ENCODE measurements around the gene TTLL11.

The TTLL11 gene

GRCh38 chr9:121850366-121850765 lies 242.7 kb downstream of the TTLL11 start:
- H4K5ac ChIP-seq (ENCODE audit: low read length), result no peak overlapping the region
- H2BK120ac ChIP-seq (ENCODE audit: low read depth, low read length), result no peak overlapping the region
- no peaks in the 10 kb centered on the region for H3K27me3 ChIP-seq (ENCODE audit: insufficient read depth, low read length, poor library complexity)
- H3K18ac ChIP-seq (ENCODE audit: low read length), result no peak overlapping the region
- H3K79me2 ChIP-seq (ENCODE audit: control insufficient read depth, insufficient read depth, low read length), result no peaks in the 10 kb centered on the region
- no peak overlapping the region for H2AK5ac ChIP-seq (ENCODE audit: low read length)
- no peak overlapping the region for H2BK5ac ChIP-seq (ENCODE audit: low read length)
- DNase-seq, result no peak
- no peak overlapping the region for H2BK15ac ChIP-seq (replicated peaks; ENCODE audit: low read depth)
- WGBS (ENCODE audit: extremely low coverage, insufficient coverage, low lambda C conversion rate), result no CpG with 5 or more reads among the region's 2 CpGs
- H3K56ac ChIP-seq (ENCODE audit: low read length), result no peak overlapping the region
- H3K23ac ChIP-seq (ENCODE audit: low read length), result no peak overlapping the region
- no peak overlapping the region for H3K4me3 ChIP-seq (ENCODE audit: low read length)
- H3K4me2 ChIP-seq (ENCODE audit: low read length), result no peak overlapping the region
- H4K8ac ChIP-seq (ENCODE audit: low read depth, low read length), result no peak overlapping the region
- H3K4ac ChIP-seq (ENCODE audit: low read depth, low read length), result no peak overlapping the region
- no peak overlapping the region for H3K27ac ChIP-seq (ENCODE audit: low read depth, low read length)
- H3K79me1 ChIP-seq (ENCODE audit: low read length), result no peaks in the 10 kb centered on the region
- no peaks in the 10 kb centered on the region for H3K36me3 ChIP-seq (ENCODE audit: control insufficient read depth, insufficient read depth, low read length)
- H3K4me1 ChIP-seq (ENCODE audit: control insufficient read depth, low read depth, low read length), result peaks cover 7% of the 10 kb centered on the region
- H3K9ac ChIP-seq (ENCODE audit: low read length), result no peak overlapping the region

- Histone ChIP-seq H4K5ac (ENCODE audit: low read length) (no peak overlapping the region), H3K4me1 (ENCODE audit: control insufficient read depth, low read depth, low read length) (peaks cover 6% of the 10 kb centered on the region), H3K23ac (ENCODE audit: low read length) (no peak overlapping the region), H4K8ac (ENCODE audit: low read depth, low read length) (no peak overlapping the region), H3K27me3 (ENCODE audit: insufficient read depth, low read length, poor library complexity) (no peaks in the 10 kb centered on the region), H3K18ac (ENCODE audit: low read length) (no peak overlapping the region), H3K56ac (ENCODE audit: low read length) (no peak overlapping the region), H2BK15ac (replicated peaks; ENCODE audit: low read depth) (no peak overlapping the region), H3K27ac (ENCODE audit: low read depth, low read length) (no peak overlapping the region), H3K4me2 (ENCODE audit: low read length) (no peak overlapping the region), H2AK5ac (ENCODE audit: low read length) (no peak overlapping the region), H3K79me2 (ENCODE audit: control insufficient read depth, insufficient read depth, low read length) (no peaks in the 10 kb centered on the region), H2BK5ac (ENCODE audit: low read length) (no peak overlapping the region), H3K36me3 (ENCODE audit: control insufficient read depth, insufficient read depth, low read length) (no peaks in the 10 kb centered on the region), H3K9ac (ENCODE audit: low read length) (no peak overlapping the region), H2BK120ac (ENCODE audit: low read depth, low read length) (no peak overlapping the region), H3K4me3 (ENCODE audit: low read length) (no peak overlapping the region), H3K79me1 (ENCODE audit: low read length) (no peaks in the 10 kb centered on the region), H3K4ac (ENCODE audit: low read depth, low read length) (no peak overlapping the region)
- DNase-seq, result no peak
- WGBS (ENCODE audit: extremely low coverage, insufficient coverage, low lambda C conversion rate), result no CpG with 5 or more reads among the region's 4 CpGs
Measured at GRCh38 chr9:121849554-121849953, 243.6 kb downstream of the TTLL11 start.

DNA sequence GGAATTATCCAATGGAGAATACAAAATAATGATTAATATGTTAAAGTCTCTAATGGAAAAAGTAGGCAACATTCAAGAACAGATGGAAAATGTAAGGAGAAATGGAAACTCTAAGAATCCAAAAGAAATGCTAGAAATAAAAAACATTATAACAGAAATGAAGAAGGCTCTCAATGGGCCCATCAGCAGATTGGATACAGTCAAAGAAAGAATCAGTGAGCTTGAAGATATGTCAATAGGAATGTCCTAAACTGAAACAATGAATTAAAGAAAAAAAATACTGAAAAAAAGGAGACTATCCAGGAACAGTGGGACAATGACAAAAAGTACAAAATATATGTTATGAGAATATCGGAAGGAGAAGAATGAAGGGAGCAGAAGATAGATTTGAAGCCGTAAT lies 248.5 kb downstream of the TTLL11 start:
- no peak overlapping the region for H3K4ac ChIP-seq (ENCODE audit: low read depth, low read length)
- no peak overlapping the region for H3K23ac ChIP-seq (ENCODE audit: low read length)
- H3K36me3 ChIP-seq (ENCODE audit: control insufficient read depth, insufficient read depth, low read length), result no peaks in the 10 kb centered on the region
- no peaks in the 10 kb centered on the region for H3K4me1 ChIP-seq (ENCODE audit: control insufficient read depth, low read depth, low read length)
- H3K56ac ChIP-seq (ENCODE audit: low read length), result no peak overlapping the region
- no peak overlapping the region for H3K27ac ChIP-seq (ENCODE audit: low read depth, low read length)
- H4K5ac ChIP-seq (ENCODE audit: low read length), result no peak overlapping the region
- no peaks in the 10 kb centered on the region for H3K79me1 ChIP-seq (ENCODE audit: low read length)
- H3K4me3 ChIP-seq (ENCODE audit: low read length), result no peak overlapping the region
- no peak overlapping the region for H2BK15ac ChIP-seq (replicated peaks; ENCODE audit: low read depth)
- no peak overlapping the region for H2BK5ac ChIP-seq (ENCODE audit: low read length)
- H3K9ac ChIP-seq (ENCODE audit: low read length), result no peak overlapping the region
- no peak overlapping the region for H2BK120ac ChIP-seq (ENCODE audit: low read depth, low read length)
- no peaks in the 10 kb centered on the region for H3K79me2 ChIP-seq (ENCODE audit: control insufficient read depth, insufficient read depth, low read length)
- H4K8ac ChIP-seq (ENCODE audit: low read depth, low read length), result no peak overlapping the region
- H3K18ac ChIP-seq (ENCODE audit: low read length), result no peak overlapping the region
- H2AK5ac ChIP-seq (ENCODE audit: low read length), result no peak overlapping the region
- no CpG with 5 or more reads among the region's 2 CpGs for WGBS (ENCODE audit: extremely low coverage, insufficient coverage, low lambda C conversion rate)
- no peak for DNase-seq
- no peaks in the 10 kb centered on the region for H3K27me3 ChIP-seq (ENCODE audit: insufficient read depth, low read length, poor library complexity)
- H3K4me2 ChIP-seq (ENCODE audit: low read length), result no peak overlapping the region

DNA sequence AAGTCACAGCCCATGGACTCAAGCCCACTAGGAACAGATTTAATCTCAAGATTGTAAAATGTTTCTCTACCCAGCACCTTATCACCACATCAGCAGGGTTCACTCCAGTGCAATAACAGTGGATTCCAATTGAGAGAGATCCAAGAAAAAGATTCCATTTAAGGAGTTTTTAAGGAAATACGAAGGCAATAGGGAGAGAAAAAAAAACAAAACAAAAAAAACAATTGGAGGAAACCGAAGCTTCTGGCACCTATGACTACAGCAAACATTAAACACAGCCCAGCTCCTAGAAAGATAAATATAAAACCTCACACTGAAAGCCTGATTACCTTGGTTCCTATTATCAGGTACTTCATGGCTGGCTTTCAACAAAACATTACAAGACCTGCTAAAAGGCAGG lies 249.0 kb downstream of the TTLL11 start:
- H4K5ac ChIP-seq (ENCODE audit: low read length), result no peak overlapping the region

DNA sequence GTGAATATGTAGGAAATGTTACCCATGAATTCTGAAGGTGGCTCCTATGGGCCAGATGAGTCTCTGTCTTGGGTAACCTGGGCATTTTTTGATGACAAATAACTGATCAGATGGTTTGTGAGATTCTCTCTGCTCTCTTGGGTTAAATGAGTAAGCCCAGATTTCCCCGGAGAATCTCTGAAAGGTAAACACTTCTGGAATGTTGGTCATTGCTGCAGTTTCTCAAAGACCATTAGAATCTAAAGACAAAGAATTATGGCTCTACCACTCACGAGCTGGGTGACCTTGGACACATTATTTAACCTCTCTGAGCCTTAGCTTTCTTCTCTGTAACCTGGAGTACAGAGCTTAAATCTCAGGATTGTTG lies 250.5 kb downstream of the TTLL11 start:
- DNase-seq, result no peak

More for the DNA sequence above, 249.0 kb downstream of the TTLL11 start:
- Histone ChIP-seq H3K18ac (ENCODE audit: low read length) (no peak overlapping the region), H2AK5ac (ENCODE audit: low read length) (no peak overlapping the region), H3K79me2 (ENCODE audit: control insufficient read depth, insufficient read depth, low read length) (no peaks in the 10 kb centered on the region), H3K27ac (ENCODE audit: low read depth, low read length) (no peak overlapping the region), H3K4me1 (ENCODE audit: control insufficient read depth, low read depth, low read length) (no peaks in the 10 kb centered on the region), H2BK120ac (ENCODE audit: low read depth, low read length) (no peak overlapping the region), H3K36me3 (ENCODE audit: control insufficient read depth, insufficient read depth, low read length) (no peaks in the 10 kb centered on the region), H3K4me3 (ENCODE audit: low read length) (no peak overlapping the region), H2BK15ac (replicated peaks; ENCODE audit: low read depth) (no peak overlapping the region), H4K8ac (ENCODE audit: low read depth, low read length) (no peak overlapping the region), H3K4ac (ENCODE audit: low read depth, low read length) (no peak overlapping the region), H2BK5ac (ENCODE audit: low read length) (no peak overlapping the region), H3K56ac (ENCODE audit: low read length) (no peak overlapping the region), H3K9ac (ENCODE audit: low read length) (no peak overlapping the region), H3K27me3 (ENCODE audit: insufficient read depth, low read length, poor library complexity) (no peaks in the 10 kb centered on the region), H3K4me2 (ENCODE audit: low read length) (no peak overlapping the region), H3K79me1 (ENCODE audit: low read length) (no peaks in the 10 kb centered on the region), H3K23ac (ENCODE audit: low read length) (no peak overlapping the region)
- DNase-seq, result no peak
- WGBS (ENCODE audit: extremely low coverage, insufficient coverage, low lambda C conversion rate), result no CpG with 5 or more reads among the region's 2 CpGs

GRCh38 chr9:121841771-121842611 lies 251.1 kb downstream of the TTLL11 start:
- H3K4me2 ChIP-seq (ENCODE audit: low read length), result no peak overlapping the region

More for the DNA sequence above, 250.5 kb downstream of the TTLL11 start:
- H4K8ac ChIP-seq (ENCODE audit: low read depth, low read length), result no peak overlapping the region
- no peak overlapping the region for H2BK15ac ChIP-seq (replicated peaks; ENCODE audit: low read depth)
- H3K23ac ChIP-seq (ENCODE audit: low read length), result no peak overlapping the region
- H3K27me3 ChIP-seq (ENCODE audit: insufficient read depth, low read length, poor library complexity), result no peaks in the 10 kb centered on the region
- no peak overlapping the region for H3K4me3 ChIP-seq (ENCODE audit: low read length)
- H3K4me1 ChIP-seq (ENCODE audit: control insufficient read depth, low read depth, low read length), result no peaks in the 10 kb centered on the region
- no peaks in the 10 kb centered on the region for H3K79me1 ChIP-seq (ENCODE audit: low read length)
- H2BK5ac ChIP-seq (ENCODE audit: low read length), result no peak overlapping the region
- no peak overlapping the region for H3K9ac ChIP-seq (ENCODE audit: low read length)
- no peak overlapping the region for H3K27ac ChIP-seq (ENCODE audit: low read depth, low read length)
- no peak overlapping the region for H3K56ac ChIP-seq (ENCODE audit: low read length)
- no peaks in the 10 kb centered on the region for H3K36me3 ChIP-seq (ENCODE audit: control insufficient read depth, insufficient read depth, low read length)
- no peak overlapping the region for H3K4me2 ChIP-seq (ENCODE audit: low read length)
- WGBS (ENCODE audit: extremely low coverage, insufficient coverage, low lambda C conversion rate), result no CpG with 5 or more reads among the region's 2 CpGs
- no peak overlapping the region for H2BK120ac ChIP-seq (ENCODE audit: low read depth, low read length)
- H3K18ac ChIP-seq (ENCODE audit: low read length), result no peak overlapping the region
- no peaks in the 10 kb centered on the region for H3K79me2 ChIP-seq (ENCODE audit: control insufficient read depth, insufficient read depth, low read length)
- H4K5ac ChIP-seq (ENCODE audit: low read length), result no peak overlapping the region
- H2AK5ac ChIP-seq (ENCODE audit: low read length), result no peak overlapping the region
- H3K4ac ChIP-seq (ENCODE audit: low read depth, low read length), result no peak overlapping the region

More at GRCh38 chr9:121841771-121842611, 251.1 kb downstream of the TTLL11 start:
- H3K36me3 ChIP-seq (ENCODE audit: control insufficient read depth, insufficient read depth, low read length), result no peaks in the 10 kb centered on the region
- no peak overlapping the region for H3K18ac ChIP-seq (ENCODE audit: low read length)
- no peak overlapping the region for H3K27ac ChIP-seq (ENCODE audit: low read depth, low read length)
- H3K23ac ChIP-seq (ENCODE audit: low read length), result no peak overlapping the region
- H3K79me1 ChIP-seq (ENCODE audit: low read length), result no peaks in the 10 kb centered on the region
- no peak overlapping the region for H3K9ac ChIP-seq (ENCODE audit: low read length)
- no peaks in the 10 kb centered on the region for H3K79me2 ChIP-seq (ENCODE audit: control insufficient read depth, insufficient read depth, low read length)
- DNase-seq, result no peak
- WGBS (ENCODE audit: extremely low coverage, insufficient coverage, low lambda C conversion rate), result no CpG with 5 or more reads among the region's 10 CpGs
- no peak overlapping the region for H2AK5ac ChIP-seq (ENCODE audit: low read length)
- H3K4me3 ChIP-seq (ENCODE audit: low read length), result no peak overlapping the region
- H3K4ac ChIP-seq (ENCODE audit: low read depth, low read length), result no peak overlapping the region
- no peak overlapping the region for H4K8ac ChIP-seq (ENCODE audit: low read depth, low read length)
- H2BK5ac ChIP-seq (ENCODE audit: low read length), result no peak overlapping the region
- H3K27me3 ChIP-seq (ENCODE audit: insufficient read depth, low read length, poor library complexity), result no peaks in the 10 kb centered on the region
- H2BK15ac ChIP-seq (replicated peaks; ENCODE audit: low read depth), result no peak overlapping the region
- no peaks in the 10 kb centered on the region for H3K4me1 ChIP-seq (ENCODE audit: control insufficient read depth, low read depth, low read length)
- no peak overlapping the region for H2BK120ac ChIP-seq (ENCODE audit: low read depth, low read length)
- H4K5ac ChIP-seq (ENCODE audit: low read length), result no peak overlapping the region
- no peak overlapping the region for H3K56ac ChIP-seq (ENCODE audit: low read length)
